HEK293 (cell line): Measurements from ENCODE around the gene TNIK.

ENCODE experiments used
- CTCF ChIA-PET: fragments of 350-600 bp; formaldehyde crosslinking; extraction: SDS; loops from one replicate; lab custom pipeline; 2021; ENCODE audit warnings: antibody characterized with exemption; lab: Yijun Ruan, JAX
- POLR2A ChIA-PET: fragments of 300-600 bp; formaldehyde crosslinking; extraction: SDS; loops from one replicate; lab custom pipeline; 2020; ENCODE audit warnings: antibody characterized with exemption, inconsistent platforms; lab: Yijun Ruan, JAX
- H3K27ac ChIP-seq: fragments of 200-500 bp; sonication (Bioruptor generic); 2 replicates; pipeline ENCODE4 v1.5.1; 2014; ENCODE audit warnings: low read depth, low read length, control low read depth, inconsistent platforms; ENCODE audit errors: extremely low read depth
- H3K36me3 ChIP-seq, 2 experiments: fragments of 200-500 bp in 1 of 2; sonication (Bioruptor generic) in 1 of 2; 1 replicate in 1 of 2; 2 replicates in 1 of 2; pipeline ENCODE4 v1.5.1; 2014 to 2017; ENCODE audit warnings: inconsistent platforms in 2 of 2, low read length in 2 of 2; ENCODE audit not compliant: control insufficient read depth in 2 of 2, insufficient read depth in 1 of 2
- H3K4me1 ChIP-seq: fragments of 200-500 bp; sonication (Bioruptor generic); 2 replicates; pipeline ENCODE4 v1.5.1; 2014; ENCODE audit warnings: mild to moderate bottlenecking, low read length, inconsistent platforms; ENCODE audit not compliant: control insufficient read depth, insufficient read depth
- H3K4me3 ChIP-seq: 2 replicates; pipeline ENCODE4 v1.5.1; 2011; ENCODE audit warnings: low read depth, mild to moderate bottlenecking, control low read depth, low read length, moderate library complexity
- H3K9me3 ChIP-seq: fragments of 200-500 bp; sonication (Bioruptor generic); 2 replicates; pipeline ENCODE4 v1.5.1; 2014; ENCODE audit warnings: low read depth, low read length, inconsistent platforms; ENCODE audit not compliant: control insufficient read depth, insufficient read depth
- FEZF1 ChIP-seq: fragments of 450-650 bp; formaldehyde crosslinking; IDR thresholded peaks from 2 replicates; pipeline ENCODE4 v1.5.1; 2016; ENCODE audit warnings: missing biosample characterization, missing genetic modification characterization
- KLF10 ChIP-seq: fragments of 450-650 bp; IDR thresholded peaks from 2 replicates; pipeline ENCODE4 v1.5.1; 2018; ENCODE audit warnings: missing biosample characterization, mild to moderate bottlenecking, missing genetic modification characterization
- KLF16 ChIP-seq: fragments of 450-650 bp; formaldehyde crosslinking; IDR thresholded peaks from 2 replicates; pipeline ENCODE4 v1.5.1; 2017; ENCODE audit warnings: missing biosample characterization, missing genetic modification characterization
- PRDM10 ChIP-seq: fragments of 450-650 bp; formaldehyde crosslinking; IDR thresholded peaks from 2 replicates; pipeline ENCODE4 v1.5.1; 2016; ENCODE audit warnings: missing biosample characterization, missing genetic modification characterization
- SETDB1 ChIP-seq: IDR thresholded peaks from one replicate; pipeline ENCODE4 v1.6.1; 2017; ENCODE audit warnings: mild to moderate bottlenecking, low read length, moderate library complexity, mixed read lengths; ENCODE audit not compliant: insufficient read length
- SP3 ChIP-seq: fragments of 450-650 bp; formaldehyde crosslinking; IDR thresholded peaks from 2 replicates; pipeline ENCODE4 v1.5.1; 2016; ENCODE audit warnings: missing biosample characterization, missing genetic modification characterization
- ZBTB20 ChIP-seq: fragments of 450-650 bp; formaldehyde crosslinking; IDR thresholded peaks from 2 replicates; pipeline ENCODE4 v1.5.1; 2016; ENCODE audit warnings: missing biosample characterization, missing genetic modification characterization
- ZBTB21 ChIP-seq: fragments of 450-650 bp; formaldehyde crosslinking; IDR thresholded peaks from 2 replicates; pipeline ENCODE4 v1.5.1; 2017; ENCODE audit warnings: missing biosample characterization, missing genetic modification characterization
- ZBTB44 ChIP-seq: fragments of 450-650 bp; IDR thresholded peaks from 2 replicates; pipeline ENCODE4 v1.5.1; 2018; ENCODE audit warnings: missing biosample characterization, mild to moderate bottlenecking, missing genetic modification characterization
- ZBTB8A ChIP-seq: fragments of 450-650 bp; formaldehyde crosslinking; IDR thresholded peaks from 2 replicates; pipeline ENCODE4 v1.5.1; 2016; ENCODE audit warnings: missing biosample characterization, missing genetic modification characterization
- ZEB2 ChIP-seq: fragments of 450-650 bp; formaldehyde crosslinking; IDR thresholded peaks from 2 replicates; pipeline ENCODE4 v1.5.1; 2016; ENCODE audit warnings: missing biosample characterization, missing genetic modification characterization
- ZNF16 ChIP-seq: fragments of 450-650 bp; formaldehyde crosslinking; IDR thresholded peaks from 2 replicates; pipeline ENCODE4 v1.5.1; 2016; ENCODE audit warnings: low read depth, missing biosample characterization, missing genetic modification characterization
- ZNF19 ChIP-seq: fragments of 450-650 bp; formaldehyde crosslinking; IDR thresholded peaks from 2 replicates; pipeline ENCODE4; 2016; ENCODE audit warnings: missing biosample characterization, missing genetic modification characterization, low read depth
- ZNF2 ChIP-seq: fragments of 450-650 bp; formaldehyde crosslinking; IDR thresholded peaks from 2 replicates; pipeline ENCODE4 v1.5.1; 2016; ENCODE audit warnings: missing biosample characterization, missing genetic modification characterization
- ZNF221 ChIP-seq: fragments of 450-650 bp; formaldehyde crosslinking; IDR thresholded peaks from 2 replicates; pipeline ENCODE4 v1.5.1; 2017; ENCODE audit warnings: missing biosample characterization, missing genetic modification characterization, borderline replicate concordance
- ZNF24 ChIP-seq: fragments of 450-650 bp; formaldehyde crosslinking; IDR thresholded peaks from 2 replicates; pipeline ENCODE4 v1.5.1; 2016; ENCODE audit warnings: missing biosample characterization, missing genetic modification characterization
- ZNF248 ChIP-seq: fragments of 450-650 bp; formaldehyde crosslinking; IDR thresholded peaks from 2 replicates; pipeline ENCODE4 v1.5.1; 2017; ENCODE audit warnings: missing biosample characterization, missing genetic modification characterization
- ZNF292 ChIP-seq: fragments of 450-650 bp; formaldehyde crosslinking; IDR thresholded peaks from 2 replicates; pipeline ENCODE4 v1.5.1; 2016; ENCODE audit warnings: low read depth, missing biosample characterization, missing genetic modification characterization, borderline replicate concordance
- ZNF311 ChIP-seq: fragments of 450-650 bp; formaldehyde crosslinking; IDR thresholded peaks from 2 replicates; pipeline ENCODE4 v1.5.1; 2017; ENCODE audit warnings: missing biosample characterization, missing genetic modification characterization, borderline replicate concordance
- ZNF501 ChIP-seq: fragments of 450-650 bp; formaldehyde crosslinking; IDR thresholded peaks from 2 replicates; pipeline ENCODE4 v1.5.1; 2016; ENCODE audit warnings: missing biosample characterization, missing genetic modification characterization
- ZNF514 ChIP-seq: fragments of 450-650 bp; formaldehyde crosslinking; IDR thresholded peaks from 2 replicates; pipeline ENCODE4 v1.5.1; 2016; ENCODE audit warnings: missing biosample characterization, missing genetic modification characterization
- ZNF544 ChIP-seq: fragments of 450-650 bp; formaldehyde crosslinking; IDR thresholded peaks from 2 replicates; pipeline ENCODE4 v1.5.0; 2017; ENCODE audit warnings: missing biosample characterization, missing genetic modification characterization
- ZNF549 ChIP-seq: fragments of 450-650 bp; IDR thresholded peaks from 2 replicates; pipeline ENCODE4 v1.5.1; 2018; ENCODE audit warnings: missing biosample characterization, missing genetic modification characterization, mild to moderate bottlenecking, inconsistent platforms, moderate library complexity
- ZNF580 ChIP-seq: fragments of 450-650 bp; formaldehyde crosslinking; IDR thresholded peaks from 2 replicates; pipeline ENCODE4 v1.5.1; 2016; ENCODE audit warnings: missing biosample characterization, missing genetic modification characterization
- ZNF626 ChIP-seq: fragments of 450-650 bp; sonication (Bioruptor Pico); formaldehyde crosslinking; IDR thresholded peaks from 2 replicates; pipeline ENCODE4 v1.5.1; 2018; ENCODE audit warnings: missing biosample characterization, missing genetic modification characterization, inconsistent platforms
- ZNF629 ChIP-seq: fragments of 450-650 bp; formaldehyde crosslinking; IDR thresholded peaks from 2 replicates; pipeline ENCODE4 v1.5.1; 2017; ENCODE audit warnings: missing biosample characterization, missing genetic modification characterization
- ZNF677 ChIP-seq: fragments of 450-650 bp; IDR thresholded peaks from 2 replicates; pipeline ENCODE4 v1.5.0; 2018; ENCODE audit warnings: missing biosample characterization, mild to moderate bottlenecking, missing genetic modification characterization, moderate library complexity
- ZNF768 ChIP-seq: fragments of 450-650 bp; formaldehyde crosslinking; IDR thresholded peaks from 2 replicates; pipeline ENCODE4 v1.5.1; 2018; ENCODE audit warnings: missing biosample characterization, mild to moderate bottlenecking, missing genetic modification characterization
- ZNF791 ChIP-seq: fragments of 450-650 bp; formaldehyde crosslinking; IDR thresholded peaks from 2 replicates; pipeline ENCODE4 v1.5.1; 2016; ENCODE audit warnings: missing biosample characterization, missing genetic modification characterization
- ZNF830 ChIP-seq: fragments of 450-650 bp; IDR thresholded peaks from 2 replicates; pipeline ENCODE4 v1.5.0; 2018; ENCODE audit warnings: missing biosample characterization, missing genetic modification characterization, low read depth, mild to moderate bottlenecking, moderate library complexity
- ZSCAN5A ChIP-seq: fragments of 450-650 bp; formaldehyde crosslinking; IDR thresholded peaks from 2 replicates; pipeline ENCODE4 v1.5.1; 2016; ENCODE audit warnings: missing biosample characterization, missing genetic modification characterization
- ZXDB ChIP-seq: fragments of 450-650 bp; formaldehyde crosslinking; IDR thresholded peaks from 2 replicates; pipeline ENCODE4 v1.5.1; 2016; ENCODE audit warnings: missing biosample characterization, missing genetic modification characterization

TNIK gene

GRCh38 chr3:171415070-171415469 is 45.1 kb downstream of the TNIK start (continued):
- no peak for TF ChIP-seq ZBTB44 (tag by site-specific recombination)
- no peak for TF ChIP-seq ZNF19 (tag by site-specific recombination)
- TF ChIP-seq ZNF768 (tag by site-specific recombination), result no peak
- TF ChIP-seq ZXDB (tag by site-specific recombination), result no peak
- TF ChIP-seq ZNF292, result no peak
- TF ChIP-seq ZNF16 (tag by site-specific recombination), result no peak
- TF ChIP-seq ZNF580 (tag by site-specific recombination), result no peak
- no peak for TF ChIP-seq SETDB1

- Histone ChIP-seq H3K36me3 (no peaks in the 10 kb centered on the region), H3K27ac (no peak overlapping the region), H3K4me1 (no peaks in the 10 kb centered on the region), H3K9me3 (no peaks in the 10 kb centered on the region), H3K4me3 (no peak overlapping the region)
- POLR2A ChIA-PET, result no interaction called here
- CTCF ChIA-PET, result interaction anchor here (0.6 kb wide), 2 partner anchors 16 to 26 kb away, joined by 3 read pairs; no protein-coding TSS in a partner anchor
- TF ChIP-seq PRDM10, result no peak
- TF ChIP-seq FEZF1 (tag by site-specific recombination), result no peak
- TF ChIP-seq ZNF830 (tag by site-specific recombination), result no peak
- TF ChIP-seq ZNF677 (tag by site-specific recombination), result no peak
- TF ChIP-seq ZBTB20 (tag by site-specific recombination), result no peak
- TF ChIP-seq ZNF544 (tag by site-specific recombination), result no peak
- no peak for TF ChIP-seq ZEB2 (tag by site-specific recombination)
- TF ChIP-seq ZNF24, result no peak
- TF ChIP-seq KLF10 (tag by site-specific recombination), result no peak
- TF ChIP-seq ZNF549 (tag by site-specific recombination), result no peak
- no peak for TF ChIP-seq ZNF221
- no peak for TF ChIP-seq ZNF2 (tag by site-specific recombination)
- TF ChIP-seq ZBTB8A, result no peak
Measured at GRCh38 chr3:171412473-171412872, 47.7 kb downstream of the TNIK start.

- ChIA-PET CTCF (interaction anchor here (0.6 kb wide), 1 partner anchor 25 kb away, joined by 3 read pairs; no protein-coding TSS in a partner anchor), POLR2A (no interaction called here)
- Histone ChIP-seq H3K4me1 (no peaks in the 10 kb centered on the region), H3K36me3 (no peaks in the 10 kb centered on the region), H3K4me3 (no peak overlapping the region), H3K27ac (no peak overlapping the region), H3K9me3 (no peaks in the 10 kb centered on the region)
- TF ChIP-seq ZNF629, result no peak
- no peak for TF ChIP-seq ZSCAN5A (tag by site-specific recombination)
- no peak for TF ChIP-seq ZNF248 (tag by site-specific recombination)
- no peak for TF ChIP-seq ZNF791 (tag by site-specific recombination)
- no peak for TF ChIP-seq KLF16
- no peak for TF ChIP-seq ZNF311
- TF ChIP-seq ZNF514 (tag by site-specific recombination), result no peak
- TF ChIP-seq ZNF501 (tag by site-specific recombination), result no peak
- TF ChIP-seq SP3 (tag by site-specific recombination), result no peak
- no peak for TF ChIP-seq ZBTB21 (tag by site-specific recombination)
- no peak for TF ChIP-seq ZNF626
Measured at GRCh38 chr3:171412054-171412453, 48.2 kb downstream of the TNIK start.
